IPS DF 6.9 (cell line): Measurements from ENCODE around the gene RPS6KA2.
"Not testable (repeated sequence)": the region's sequence is repeated elsewhere in the genome, so short reads cannot be mapped to it uniquely, and the experiment has no call there.

Experiments
- DNase-seq: peaks from one replicate; pipeline ENCODE4 v3.0.0-alpha.2; 2013; ENCODE audit warnings: low read depth, low spot score
- H3K27ac ChIP-seq: one replicate; pipeline ENCODE4 v1.5.1; 2013; ENCODE audit warnings: low read length, control low read depth
- H3K27me3 ChIP-seq: 2 replicates; pipeline ENCODE4 v1.6.1; 2013; ENCODE audit warnings: mild to moderate bottlenecking, low read length; ENCODE audit not compliant: control insufficient read depth, insufficient read depth
- H3K36me3 ChIP-seq: 2 replicates; pipeline ENCODE4 v1.6.1; 2013; ENCODE audit warnings: low read length; ENCODE audit not compliant: control insufficient read depth, insufficient read depth
- H3K4me1 ChIP-seq: 2 replicates; pipeline ENCODE4 v1.6.1; 2013; ENCODE audit warnings: low read length; ENCODE audit not compliant: control insufficient read depth, insufficient read depth
- H3K4me3 ChIP-seq: 2 replicates; pipeline ENCODE4 v1.5.1; 2013; ENCODE audit warnings: mild to moderate bottlenecking, low read length
- H3K9me3 ChIP-seq: 2 replicates; pipeline ENCODE4 v1.6.1; 2013; ENCODE audit warnings: low read length, inconsistent platforms; ENCODE audit not compliant: control insufficient read depth, insufficient read depth
- WGBS: extraction: QIAGEN DNeasy Blood & Tissue Kit; methylation state at CpG from one replicate; pipeline ENCODE4 v1.1.7; 2013; ENCODE audit warnings: mixed read lengths, missing lambda C conversion rate; ENCODE audit not compliant: insufficient read length, insufficient coverage; 5-methylcytosine and 5-hydroxymethylcytosine counted together

RPS6KA2 gene

DNA sequence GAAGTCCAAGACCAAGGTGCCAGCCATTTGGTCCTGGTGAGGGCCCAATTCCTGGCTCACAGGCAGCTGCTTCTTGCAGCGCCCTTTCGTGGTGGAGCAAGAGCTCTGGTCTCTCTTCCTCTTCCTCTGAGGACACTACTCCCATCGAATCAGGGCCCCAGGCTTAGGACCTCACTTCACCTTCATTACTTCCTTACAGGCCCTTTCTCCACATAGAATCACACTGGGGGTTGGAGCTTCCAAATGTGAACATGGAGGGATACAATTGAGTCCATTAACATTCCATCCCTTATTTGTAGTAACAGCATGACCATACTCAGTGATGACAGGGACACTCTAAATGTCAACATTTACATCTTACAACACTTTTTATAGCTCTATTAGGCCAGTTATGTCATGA lies 42.9 kb downstream of the RPS6KA2 start:
- Histone ChIP-seq H3K36me3 (no peaks in the 10 kb centered on the region), H3K27me3 (no peaks in the 10 kb centered on the region), H3K27ac (no peak overlapping the region), H3K4me1 (peaks cover 2% of the 10 kb centered on the region; the same call in 1 of the 2 replicates), H3K9me3 (no peaks in the 10 kb centered on the region), H3K4me3 (no peak overlapping the region)
- DNase-seq, result no peak
- WGBS, result no CpG with 5 or more reads among the region's 3 CpGs

DNA sequence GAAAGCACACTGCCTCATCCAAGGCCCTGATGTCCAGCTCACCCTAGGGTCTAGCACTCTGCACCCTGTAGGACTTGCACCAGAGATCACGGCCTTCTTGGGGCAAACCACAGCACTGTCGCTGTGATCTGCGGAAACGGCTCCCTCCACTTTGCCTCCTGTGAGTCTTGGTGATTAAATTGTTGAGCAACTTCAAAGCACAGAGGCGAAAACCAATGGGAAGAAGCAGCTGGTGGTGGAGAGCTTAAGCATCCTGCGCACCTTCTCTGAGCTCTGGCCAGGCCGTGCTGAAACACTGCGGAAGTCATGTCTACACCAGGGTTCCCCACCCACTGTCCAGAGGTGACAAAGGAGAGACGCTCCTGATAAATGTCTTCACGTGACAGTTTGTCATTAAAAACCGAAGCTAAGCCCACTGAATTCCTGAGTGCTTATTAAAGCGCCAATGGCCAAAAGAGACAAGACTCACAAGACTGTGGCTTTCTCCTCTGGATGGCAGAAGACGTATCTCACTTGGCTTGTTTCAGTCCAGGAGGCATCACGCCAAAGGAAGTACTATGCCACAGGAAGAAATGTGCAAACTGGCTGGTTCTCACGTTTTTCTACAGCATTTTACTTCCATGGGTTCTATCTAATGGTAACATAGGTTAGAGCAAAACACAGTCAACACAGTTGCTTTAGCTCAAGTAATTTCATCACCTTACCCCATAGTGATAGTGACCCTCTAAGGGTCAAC lies 43.7 kb downstream of the RPS6KA2 start:
- Histone ChIP-seq H3K9me3 (no peaks in the 10 kb centered on the region), H3K36me3 (no peaks in the 10 kb centered on the region), H3K4me1 (peaks cover 2% of the 10 kb centered on the region; the same call in 1 of the 2 replicates), H3K27me3 (no peaks in the 10 kb centered on the region), H3K27ac (no peak overlapping the region), H3K4me3 (no peak overlapping the region)
- no CpG with 5 or more reads among the region's 15 CpGs for WGBS
- no peak for DNase-seq

DNA sequence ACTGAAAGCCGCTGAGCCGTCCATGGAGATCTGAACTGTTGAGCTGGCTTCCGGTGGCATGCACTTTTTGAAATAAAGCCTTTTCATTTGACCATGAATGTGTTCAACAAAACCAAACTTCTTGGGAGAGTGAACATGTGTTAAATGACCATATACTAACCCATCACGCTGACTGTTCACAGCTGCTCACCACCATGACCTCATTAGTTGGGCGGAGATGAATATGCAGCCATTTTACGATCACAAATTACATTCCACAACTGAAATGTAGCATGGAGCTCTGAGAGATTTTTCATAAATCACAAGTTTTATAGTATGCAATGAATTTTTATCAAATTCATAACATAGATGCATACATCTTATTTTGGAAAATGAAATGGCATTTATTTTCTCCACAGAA lies 44.8 kb downstream of the RPS6KA2 start:
- DNase-seq, result no peak
- WGBS, result no CpG with 5 or more reads among the region's 6 CpGs
- H3K9me3 ChIP-seq, result no peaks in the 10 kb centered on the region
- H3K4me1 ChIP-seq, result peaks cover 2% of the 10 kb centered on the region; the same call in 1 of the 2 replicates
- H3K27ac ChIP-seq, result no peak overlapping the region
- H3K27me3 ChIP-seq, result no peaks in the 10 kb centered on the region
- no peaks in the 10 kb centered on the region for H3K36me3 ChIP-seq
- H3K4me3 ChIP-seq, result no peak overlapping the region

DNA sequence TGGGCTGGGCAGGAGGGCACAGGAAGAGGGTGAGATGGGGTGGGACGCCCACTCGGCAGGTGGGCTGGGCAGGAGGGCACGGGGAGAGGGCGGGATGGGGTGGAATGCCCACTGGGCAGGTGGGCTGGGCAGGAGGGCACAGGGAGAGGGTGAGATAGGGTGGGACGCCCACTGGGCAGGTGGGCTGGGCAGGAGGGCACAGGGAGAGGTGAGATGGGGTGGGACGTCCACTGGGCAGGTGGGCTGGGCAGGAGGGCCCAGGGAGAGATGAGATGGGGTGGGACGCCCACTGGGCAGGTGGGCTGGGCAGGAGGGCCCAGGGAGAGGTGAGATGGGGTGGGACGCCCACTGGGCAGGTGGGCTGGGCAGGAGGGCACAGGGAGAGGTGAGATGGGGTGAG lies 45.2 kb downstream of the RPS6KA2 start:
- not testable (repeated sequence) for H3K27me3 ChIP-seq, H3K4me1 ChIP-seq, H3K27ac ChIP-seq, DNase-seq, H3K4me3 ChIP-seq, H3K36me3 ChIP-seq, H3K9me3 ChIP-seq
- WGBS, result no CpG with 5 or more reads among the region's 8 CpGs

DNA sequence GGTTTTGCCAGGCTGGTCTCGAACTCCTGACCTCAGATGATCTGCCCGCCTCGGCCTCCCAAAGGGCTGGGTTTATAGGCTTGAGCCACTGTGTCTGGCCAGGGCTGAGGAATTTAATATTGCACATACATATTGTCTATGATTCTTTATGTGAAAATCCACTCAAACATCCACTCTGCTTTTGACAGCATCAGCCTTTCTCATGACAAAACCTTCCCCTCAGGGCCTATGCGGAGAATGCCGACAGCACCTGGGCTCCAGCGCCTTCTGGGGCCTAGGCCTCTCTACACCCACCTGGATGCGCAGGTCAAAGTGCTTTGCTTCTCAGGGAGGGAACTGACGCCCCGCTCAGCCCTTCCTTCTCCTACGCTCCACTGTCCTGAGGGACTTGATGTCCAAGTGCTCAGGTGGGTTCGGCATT lies 46.0 kb downstream of the RPS6KA2 start:
- H3K27ac ChIP-seq, result no peak overlapping the region
- no peaks in the 10 kb centered on the region for H3K27me3 ChIP-seq
- H3K4me1 ChIP-seq, result peaks cover 2% of the 10 kb centered on the region; the same call in 1 of the 2 replicates
- no peaks in the 10 kb centered on the region for H3K36me3 ChIP-seq
- DNase-seq, result no peak
- H3K9me3 ChIP-seq, result no peaks in the 10 kb centered on the region; the same call in 1 of the 2 replicates
- WGBS, result no CpG with 5 or more reads among the region's 11 CpGs
- H3K4me3 ChIP-seq, result no peak overlapping the region

DNA sequence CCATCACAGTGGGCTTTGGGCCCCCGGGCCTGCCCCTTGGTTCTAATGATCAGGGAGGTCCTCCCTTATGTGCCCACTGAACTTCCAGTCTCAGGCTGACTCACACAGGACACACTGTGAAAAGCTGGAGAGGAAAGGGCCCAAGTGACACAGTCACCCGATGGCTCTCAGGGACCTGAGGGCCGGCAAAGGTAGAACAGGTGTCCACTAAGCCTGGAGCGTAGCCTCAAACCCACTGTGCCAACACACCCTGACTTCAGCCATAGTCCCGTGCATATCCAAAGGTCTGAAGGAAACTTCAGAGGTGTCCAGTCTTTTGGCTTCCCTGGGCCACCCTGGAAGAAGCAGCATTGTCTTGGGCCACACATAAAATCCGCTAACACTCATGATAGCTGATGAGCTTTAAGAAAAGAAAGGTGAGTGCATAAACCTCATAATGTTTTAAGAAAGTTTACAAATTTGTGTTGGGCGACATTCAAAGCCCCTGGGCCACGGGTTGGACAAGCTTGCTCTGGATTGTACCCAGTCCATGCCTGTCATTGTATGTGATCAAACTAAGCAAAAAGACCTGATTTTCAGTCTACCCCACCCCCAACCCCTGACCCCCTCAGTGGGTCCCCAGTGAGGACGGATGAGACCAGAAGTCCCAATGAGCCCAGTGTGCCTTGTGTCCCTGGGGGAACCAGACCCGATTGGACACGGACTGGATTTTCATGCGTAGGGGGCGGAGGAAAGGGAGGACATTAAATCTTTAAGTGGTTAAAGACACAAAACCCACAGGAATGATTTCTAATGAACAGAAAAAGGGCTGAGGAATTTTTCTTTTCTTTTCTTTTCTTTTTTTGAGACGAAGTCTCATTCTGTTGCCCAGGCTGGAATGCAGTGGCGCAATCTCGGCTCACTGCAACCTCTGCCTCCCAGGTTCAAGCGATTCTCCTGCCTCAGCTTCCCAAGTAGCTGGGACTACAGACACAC lies 46.7 kb downstream of the RPS6KA2 start:
- DNase-seq, result no peak
- no peaks in the 10 kb centered on the region for H3K27me3 ChIP-seq
- H3K9me3 ChIP-seq, result no peaks in the 10 kb centered on the region; the same call in 1 of the 2 replicates
- no CpG with 5 or more reads among the region's 17 CpGs for WGBS
- no peak overlapping the region for H3K27ac ChIP-seq
- no peaks in the 10 kb centered on the region for H3K36me3 ChIP-seq
- H3K4me3 ChIP-seq, result no peak overlapping the region
- H3K4me1 ChIP-seq, result peaks cover 2% of the 10 kb centered on the region; the same call in 1 of the 2 replicates

DNA sequence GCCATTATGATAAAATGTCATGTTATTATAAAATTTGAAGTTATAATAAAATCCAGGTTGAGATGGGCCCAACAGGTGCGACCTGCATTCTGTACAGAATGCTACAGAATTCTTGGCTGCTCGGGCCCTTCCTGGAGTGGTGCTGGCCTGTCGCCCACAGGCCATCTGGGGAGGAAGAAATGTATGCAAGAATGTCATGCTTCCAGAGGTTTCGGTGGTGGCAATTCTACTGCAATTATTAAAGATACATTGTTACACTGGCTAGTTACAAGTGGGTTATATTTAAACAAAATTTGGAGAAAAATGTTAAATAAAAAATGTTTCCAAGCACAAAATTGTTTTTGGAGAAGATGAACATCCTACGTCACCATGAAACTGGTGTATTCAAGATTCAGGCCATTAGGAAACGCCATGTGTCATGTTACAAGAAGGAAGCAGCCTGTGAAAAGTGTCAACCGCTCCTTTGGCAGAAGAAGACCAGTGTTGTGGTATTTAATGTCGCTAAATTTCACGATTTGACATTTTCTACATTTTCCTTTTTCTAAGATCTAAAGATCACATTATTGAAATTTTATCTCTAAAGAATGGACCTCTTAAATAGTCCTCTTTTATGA lies 47.7 kb downstream of the RPS6KA2 start:
- WGBS, result no CpG with 5 or more reads among the region's 9 CpGs
- DNase-seq, result no peak
- H3K27me3 ChIP-seq, result no peaks in the 10 kb centered on the region

DNA sequence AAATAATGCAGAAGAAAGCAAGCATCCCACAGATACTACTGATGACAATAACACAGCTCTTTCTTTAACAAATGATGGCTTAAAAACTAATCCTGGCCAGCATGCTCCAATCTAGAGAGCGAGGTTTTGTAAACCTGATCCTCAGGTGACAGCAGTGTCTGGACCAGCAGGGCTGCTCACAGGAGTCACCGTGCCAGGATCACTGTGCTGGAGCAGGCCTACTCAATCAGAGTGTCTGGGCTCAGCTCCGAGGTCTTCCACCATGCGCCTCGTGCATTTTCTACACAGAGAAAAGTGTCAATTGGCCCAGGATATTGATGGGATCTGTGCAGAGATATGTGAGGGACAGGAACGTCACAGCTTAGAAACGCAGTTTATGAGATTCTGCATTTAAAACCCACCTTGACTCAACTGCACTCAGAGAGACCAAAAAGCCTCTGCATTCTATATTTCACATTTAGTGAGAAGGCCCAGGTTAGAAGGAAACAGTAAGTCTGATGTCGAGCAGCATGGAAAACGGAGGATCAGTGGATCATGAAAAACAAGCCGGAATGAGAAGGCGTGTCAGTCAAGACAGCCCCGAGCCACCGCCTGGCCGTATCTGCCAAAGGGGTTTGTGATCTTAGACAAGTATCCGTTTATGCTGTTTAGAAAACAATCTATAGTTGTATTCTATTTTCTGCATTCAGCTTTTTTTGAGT lies 48.4 kb downstream of the RPS6KA2 start:
- peaks cover 2% of the 10 kb centered on the region; the same call in 1 of the 2 replicates for H3K4me1 ChIP-seq
- no CpG with 5 or more reads among the region's 15 CpGs for WGBS

More for the DNA sequence above, 47.7 kb downstream of the RPS6KA2 start:
- no peak overlapping the region for H3K27ac ChIP-seq
- H3K4me1 ChIP-seq, result peaks cover 2% of the 10 kb centered on the region; the same call in 1 of the 2 replicates
- H3K4me3 ChIP-seq, result no peak overlapping the region
- H3K36me3 ChIP-seq, result no peaks in the 10 kb centered on the region
- H3K9me3 ChIP-seq, result no peaks in the 10 kb centered on the region; the same call in 1 of the 2 replicates

DNA sequence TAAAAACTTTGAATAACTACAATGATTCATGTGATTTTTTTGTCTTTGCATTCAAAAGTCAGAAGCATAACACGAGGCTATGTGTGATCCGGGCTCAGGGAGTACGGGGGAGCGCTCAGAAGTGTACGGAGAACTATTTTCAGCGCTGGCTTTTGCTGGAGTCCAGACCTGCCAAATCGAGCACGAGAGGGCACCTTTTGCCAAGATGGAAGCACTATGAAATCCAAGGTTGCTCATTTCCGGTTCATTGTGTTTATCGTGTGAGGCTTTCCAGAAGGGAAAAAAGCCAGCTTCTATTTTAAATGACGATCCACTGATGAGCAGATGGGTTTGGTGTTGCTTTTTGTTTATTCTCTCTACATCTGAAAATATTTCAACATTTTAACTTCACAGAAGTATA lies 51.8 kb downstream of the RPS6KA2 start:
- no peaks in the 10 kb centered on the region; the same call in 1 of the 2 replicates for H3K9me3 ChIP-seq
- DNase-seq, result no peak
- H3K4me1 ChIP-seq, result peaks cover 7% of the 10 kb centered on the region
- no CpG with 5 or more reads among the region's 11 CpGs for WGBS
- no peaks in the 10 kb centered on the region for H3K27me3 ChIP-seq
- H3K27ac ChIP-seq, result no peak overlapping the region
- H3K36me3 ChIP-seq, result no peaks in the 10 kb centered on the region
- no peak overlapping the region for H3K4me3 ChIP-seq

More for the DNA sequence above, 48.4 kb downstream of the RPS6KA2 start:
- Histone ChIP-seq H3K36me3 (no peaks in the 10 kb centered on the region), H3K4me3 (no peak overlapping the region), H3K27me3 (no peaks in the 10 kb centered on the region), H3K27ac (no peak overlapping the region), H3K9me3 (no peaks in the 10 kb centered on the region; the same call in 1 of the 2 replicates)
- DNase-seq, result no peak
